Hepatocyte (in vitro differentiated cells): Measurements from ENCODE around the gene CLIP4. TPM values are rescaled to one million over a fixed set of nuclear protein-coding genes. Genes with fewer than 3 reads are reported as not detected.

Experiments
- DNase-seq: peaks from one replicate; pipeline ENCODE4 v3.0.0-alpha.2; 2016; ENCODE audit warnings: low spot score
- H2AFZ ChIP-seq: fragments of 200-600 bp; sonication (generic); 2 replicates; pipeline ENCODE4 v1.6.0; 2016; ENCODE audit warnings: antibody characterized with exemption, mild to moderate bottlenecking
- H3K27ac ChIP-seq: fragments of 200-600 bp; sonication (generic); 2 replicates; pipeline ENCODE4 v1.5.1; 2016; ENCODE audit warnings: mild to moderate bottlenecking
- H3K27me3 ChIP-seq: fragments of 200-600 bp; sonication (generic); 2 replicates; pipeline ENCODE4 v1.6.1; 2016
- H3K36me3 ChIP-seq: fragments of 200-600 bp; sonication (generic); replicated peaks from 2 replicates; pipeline ENCODE4 v1.5.1; 2016; ENCODE audit warnings: low read depth; ENCODE audit not compliant: insufficient read depth
- H3K4me1 ChIP-seq: fragments of 200-600 bp; sonication (generic); 2 replicates; pipeline ENCODE4 v1.5.1; 2016; ENCODE audit warnings: mild to moderate bottlenecking, moderate library complexity; ENCODE audit not compliant: insufficient read depth
- H3K4me2 ChIP-seq: fragments of 200-600 bp; sonication (generic); 2 replicates; pipeline ENCODE4 v1.6.0; 2016
- H3K4me3 ChIP-seq: fragments of 200-600 bp; sonication (generic); 2 replicates; pipeline ENCODE4 v1.5.1; 2016; ENCODE audit warnings: mild to moderate bottlenecking
- H3K79me2 ChIP-seq: fragments of 200-600 bp; sonication (generic); 2 replicates; pipeline ENCODE4 v1.6.0; 2017; ENCODE audit warnings: mild to moderate bottlenecking
- H3K9me2 ChIP-seq: fragments of 200-600 bp; sonication (generic); replicated peaks from 2 replicates; pipeline ENCODE4 v1.6.0; 2017; ENCODE audit warnings: mild to moderate bottlenecking; ENCODE audit not compliant: insufficient read depth
- H3K9me3 ChIP-seq: fragments of 200-600 bp; sonication (generic); 2 replicates; pipeline ENCODE4 v1.5.1; 2016; ENCODE audit warnings: low read depth, mild to moderate bottlenecking
- H4K20me1 ChIP-seq: fragments of 200-600 bp; sonication (generic); 2 replicates; pipeline ENCODE4 v1.6.0; 2016; ENCODE audit warnings: mild to moderate bottlenecking; ENCODE audit not compliant: insufficient read depth, poor library complexity, severe bottlenecking
- EZH2 ChIP-seq: fragments of 200-600 bp; sonication (generic); IDR thresholded peaks from 2 replicates; pipeline ENCODE4 v1.6.1; 2016; ENCODE audit warnings: antibody characterized with exemption, mild to moderate bottlenecking, borderline replicate concordance
- EZH2phosphoT487 ChIP-seq: fragments of 200-600 bp; sonication (generic); IDR thresholded peaks from one replicate; pipeline ENCODE4 v1.6.1; 2018; ENCODE audit warnings: antibody characterized with exemption, mild to moderate bottlenecking, low read depth, moderate library complexity; ENCODE audit not compliant: unreplicated experiment, severe bottlenecking
- WGBS: methylation state at CpG from one replicate; pipeline ENCODE4 v1.1.6; 2016; ENCODE audit warnings: low lambda C conversion rate; ENCODE audit errors: missing lambda C conversion rate; 5-methylcytosine and 5-hydroxymethylcytosine counted together
- polyA plus RNA-seq: library from polyadenylated mRNA; unstranded; fragments of >200 nt; fragmentation: Nextera tagmentation; extraction: Ambion mirVana; gene quantifications from 2 replicates; pipeline ENCODE4 v1.2.1, GENCODE V29; 2016
- total RNA-seq: library from RNA; depleted of rRNA; stranded (reverse); fragments of >200 nt; gene quantifications from 2 replicates; pipeline ENCODE4 v1.2.3, GENCODE V29; 2014
- TF ChIP-seq, protein P1 (sequence below): fragments of 200-600 bp; sonication (generic); IDR thresholded peaks from 2 replicates; pipeline ENCODE4 v1.5.1; 2016; ENCODE audit warnings: antibody characterized with exemption, mild to moderate bottlenecking; ENCODE audit not compliant: poor library complexity

Gene CLIP4
- total and polyA plus RNA-seq, 2 experiments from 2014 or later = 17.3 to 35.6 TPM

DNA sequence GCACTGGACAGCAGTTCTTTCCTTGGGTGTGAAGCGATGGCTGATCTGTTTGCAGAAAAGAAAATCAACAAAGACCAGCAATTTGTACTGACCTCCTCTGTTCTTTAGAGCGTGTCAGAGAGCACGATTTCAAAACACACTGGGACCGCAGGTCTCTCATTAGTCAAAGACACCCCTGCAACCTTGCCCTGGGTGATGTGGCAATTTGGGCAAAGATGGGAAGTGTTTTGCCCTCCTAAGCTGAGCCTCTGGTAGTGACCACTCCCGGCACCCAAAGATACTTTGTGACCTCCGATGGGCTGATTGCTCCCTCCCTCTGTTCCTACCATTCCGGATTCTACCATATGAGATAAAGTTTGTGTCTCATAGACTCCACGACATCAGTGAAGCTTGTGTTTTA lies 18.2 kb upstream of the CLIP4 start:
- no peak overlapping the region for H2AFZ ChIP-seq
- H3K27ac ChIP-seq = no peak overlapping the region
- no peak overlapping the region for H3K4me3 ChIP-seq
- no peaks in the 10 kb centered on the region for H3K4me1 ChIP-seq
- 85% methylated on average over 8 of the region's 8 CpGs for WGBS
- TF ChIP-seq, protein P1, sequence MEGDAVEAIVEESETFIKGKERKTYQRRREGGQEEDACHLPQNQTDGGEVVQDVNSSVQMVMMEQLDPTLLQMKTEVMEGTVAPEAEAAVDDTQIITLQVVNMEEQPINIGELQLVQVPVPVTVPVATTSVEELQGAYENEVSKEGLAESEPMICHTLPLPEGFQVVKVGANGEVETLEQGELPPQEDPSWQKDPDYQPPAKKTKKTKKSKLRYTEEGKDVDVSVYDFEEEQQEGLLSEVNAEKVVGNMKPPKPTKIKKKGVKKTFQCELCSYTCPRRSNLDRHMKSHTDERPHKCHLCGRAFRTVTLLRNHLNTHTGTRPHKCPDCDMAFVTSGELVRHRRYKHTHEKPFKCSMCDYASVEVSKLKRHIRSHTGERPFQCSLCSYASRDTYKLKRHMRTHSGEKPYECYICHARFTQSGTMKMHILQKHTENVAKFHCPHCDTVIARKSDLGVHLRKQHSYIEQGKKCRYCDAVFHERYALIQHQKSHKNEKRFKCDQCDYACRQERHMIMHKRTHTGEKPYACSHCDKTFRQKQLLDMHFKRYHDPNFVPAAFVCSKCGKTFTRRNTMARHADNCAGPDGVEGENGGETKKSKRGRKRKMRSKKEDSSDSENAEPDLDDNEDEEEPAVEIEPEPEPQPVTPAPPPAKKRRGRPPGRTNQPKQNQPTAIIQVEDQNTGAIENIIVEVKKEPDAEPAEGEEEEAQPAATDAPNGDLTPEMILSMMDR = no peak
- no peak for TF ChIP-seq EZH2
- TF ChIP-seq EZH2phosphoT487 = no peak
- H3K36me3 ChIP-seq = no peaks in the 10 kb centered on the region
- no peaks in the 10 kb centered on the region for H3K9me2 ChIP-seq
- H3K27me3 ChIP-seq = no peaks in the 10 kb centered on the region
- no peak overlapping the region for H3K4me2 ChIP-seq
- no peak for DNase-seq
- H4K20me1 ChIP-seq = no peaks in the 10 kb centered on the region
- H3K79me2 ChIP-seq = no peaks in the 10 kb centered on the region
- H3K9me3 ChIP-seq = no peaks in the 10 kb centered on the region

DNA sequence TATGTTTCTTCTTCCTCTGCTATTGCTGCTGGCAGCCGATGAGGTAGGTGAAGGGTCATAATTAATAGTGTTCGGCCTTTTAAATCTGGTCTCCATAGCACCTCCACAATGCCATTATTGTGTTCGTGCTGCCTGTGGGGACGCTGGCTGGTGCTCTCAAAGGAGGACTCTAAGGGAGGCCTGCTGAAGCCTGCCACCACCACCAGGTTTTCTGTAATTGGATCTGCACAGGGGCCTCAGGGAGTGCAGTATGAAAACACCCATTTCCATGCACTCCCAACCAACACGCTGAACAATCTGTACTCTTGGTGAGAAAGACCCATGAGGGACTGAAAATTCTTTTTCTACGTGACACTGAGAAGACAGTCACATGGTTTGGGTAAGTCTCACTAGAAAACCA lies 17.6 kb upstream of the CLIP4 start:
- Histone ChIP-seq H3K36me3 (no peaks in the 10 kb centered on the region), H3K4me3 (no peak overlapping the region), H3K4me2 (no peak overlapping the region), H3K4me1 (no peaks in the 10 kb centered on the region), H4K20me1 (no peaks in the 10 kb centered on the region), H3K9me2 (no peaks in the 10 kb centered on the region), H2AFZ (no peak overlapping the region), H3K27ac (no peak overlapping the region), H3K79me2 (no peaks in the 10 kb centered on the region), H3K9me3 (no peaks in the 10 kb centered on the region), H3K27me3 (no peaks in the 10 kb centered on the region)
- TF ChIP-seq EZH2 (no peak), EZH2phosphoT487 (no peak)
- TF ChIP-seq, protein P1 = no peak
- WGBS = 89% methylated on average over 6 of the region's 6 CpGs
- DNase-seq = no peak

DNA sequence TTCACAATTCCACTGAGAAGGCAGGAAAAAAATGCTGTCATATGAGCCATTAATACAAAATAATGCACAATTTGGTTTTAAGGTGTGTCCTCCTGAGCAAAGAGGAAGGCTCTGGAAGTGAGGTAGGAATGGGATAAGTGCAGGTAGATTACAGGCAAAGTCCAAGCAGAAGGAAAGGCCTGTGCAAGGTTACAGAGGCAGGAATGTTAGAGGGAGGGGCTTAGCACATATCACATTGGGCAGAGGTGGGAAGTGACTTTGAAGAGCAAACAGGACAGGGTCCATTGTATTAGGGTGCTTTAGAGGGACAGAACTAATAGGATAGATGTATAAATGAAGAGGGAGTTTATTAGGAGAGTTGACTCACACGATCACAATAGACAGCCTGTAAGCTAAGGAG lies 14.7 kb upstream of the CLIP4 start:
- WGBS = 94% methylated on average over 1 of the region's 1 CpG
- TF ChIP-seq EZH2phosphoT487 (no peak), EZH2 (no peak)

DNA sequence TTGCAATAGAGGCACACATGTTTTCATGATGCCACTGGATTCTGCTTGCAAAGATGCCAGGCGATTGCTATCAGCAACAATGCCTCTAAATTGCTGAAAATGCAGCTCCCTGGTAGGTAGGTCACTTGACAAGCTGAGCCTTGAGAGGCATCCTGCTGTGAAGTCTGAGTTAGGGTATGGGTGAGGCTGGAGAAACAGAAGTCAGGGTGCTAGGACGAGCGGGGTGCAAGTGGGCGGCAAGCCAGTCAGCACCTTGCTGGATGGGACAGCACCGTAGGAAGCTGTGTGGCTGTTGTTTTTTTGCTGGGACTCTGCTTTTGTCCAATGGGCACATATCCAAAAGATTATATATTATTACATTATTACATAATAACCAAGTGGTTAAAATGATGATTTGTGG lies 10.5 kb upstream of the CLIP4 start:
- Histone ChIP-seq H2AFZ (no peak overlapping the region), H3K36me3 (no peaks in the 10 kb centered on the region), H3K27me3 (no peaks in the 10 kb centered on the region), H4K20me1 (no peaks in the 10 kb centered on the region), H3K79me2 (no peaks in the 10 kb centered on the region), H3K4me2 (no peak overlapping the region), H3K9me2 (no peaks in the 10 kb centered on the region), H3K4me3 (no peak overlapping the region), H3K27ac (no peak overlapping the region), H3K9me3 (no peaks in the 10 kb centered on the region), H3K4me1 (no peaks in the 10 kb centered on the region)
- TF ChIP-seq, protein P1 = no peak
- TF ChIP-seq EZH2 = no peak
- no peak for DNase-seq
- 83% methylated on average over 5 of the region's 5 CpGs for WGBS

More for the DNA sequence above, 14.7 kb upstream of the CLIP4 start:
- Histone ChIP-seq H3K4me1 (no peaks in the 10 kb centered on the region), H3K27ac (no peak overlapping the region), H4K20me1 (no peaks in the 10 kb centered on the region), H3K27me3 (no peaks in the 10 kb centered on the region), H3K9me2 (no peaks in the 10 kb centered on the region), H3K79me2 (no peaks in the 10 kb centered on the region), H2AFZ (no peak overlapping the region), H3K36me3 (no peaks in the 10 kb centered on the region), H3K4me2 (no peak overlapping the region), H3K4me3 (no peak overlapping the region), H3K9me3 (no peaks in the 10 kb centered on the region)
- peak; percentile 41 for DNase-seq
